ENCODE measurements around the gene PTPRD. TPM values are rescaled to one million over a fixed set of nuclear protein-coding genes. Genes with fewer than 3 reads are reported as not detected.

PTPRD gene
- polyA plus RNA-seq, 1 experiment: 0.39 TPM

DNA sequence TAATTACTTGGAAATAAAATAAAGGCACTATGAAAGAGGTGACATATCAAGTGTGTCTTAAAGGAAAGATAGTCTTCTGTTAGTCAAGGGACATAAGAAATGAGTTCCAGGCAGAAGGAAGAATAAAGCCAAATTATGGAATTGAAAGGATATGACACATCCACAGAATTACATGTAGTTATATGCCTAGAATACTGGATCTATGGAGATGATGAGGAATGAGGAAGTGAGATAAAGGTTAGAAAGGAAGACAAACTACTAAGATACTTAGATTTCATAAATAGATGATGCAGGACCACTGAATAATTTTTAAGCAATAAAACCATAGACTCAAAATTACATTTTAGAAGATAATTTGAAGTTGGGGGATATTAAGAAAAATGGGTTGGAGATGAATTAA is 609.8 kb downstream of the PTPRD start:
- no peak overlapping the region for H3K4me3 ChIP-seq (ENCODE audit: low read depth, low read length)
- CTCF ChIA-PET: no interaction called here
- DNase-seq (ENCODE audit: low read depth): no peak
- POLR2A ChIA-PET: no interaction called here
- H3K27me3 ChIP-seq (ENCODE audit: control insufficient read depth, insufficient read depth, low read length): no peaks in the 10 kb centered on the region
- no peak for TF ChIP-seq CTCF (IDR thresholded peaks at IDR 0.05; ENCODE audit: insufficient read depth, low read depth, low read length)
- H3K36me3 ChIP-seq (ENCODE audit: control insufficient read depth, insufficient read depth, low read length): no peaks in the 10 kb centered on the region

- no peaks in the 10 kb centered on the region for H3K27me3 ChIP-seq (ENCODE audit: control insufficient read depth, insufficient read depth, low read length)
- H3K36me3 ChIP-seq (ENCODE audit: control insufficient read depth, insufficient read depth, low read length): no peaks in the 10 kb centered on the region
- POLR2A ChIA-PET: no interaction called here
- H3K4me3 ChIP-seq (ENCODE audit: low read depth, low read length): no peak overlapping the region
- DNase-seq (ENCODE audit: low read depth): no peak
- no peak for TF ChIP-seq CTCF (IDR thresholded peaks at IDR 0.05; ENCODE audit: insufficient read depth, low read depth, low read length)
- CTCF ChIA-PET: no interaction called here
Observed at GRCh38 chr9:10000669-10001068, 612.1 kb downstream of the PTPRD start.

DNA sequence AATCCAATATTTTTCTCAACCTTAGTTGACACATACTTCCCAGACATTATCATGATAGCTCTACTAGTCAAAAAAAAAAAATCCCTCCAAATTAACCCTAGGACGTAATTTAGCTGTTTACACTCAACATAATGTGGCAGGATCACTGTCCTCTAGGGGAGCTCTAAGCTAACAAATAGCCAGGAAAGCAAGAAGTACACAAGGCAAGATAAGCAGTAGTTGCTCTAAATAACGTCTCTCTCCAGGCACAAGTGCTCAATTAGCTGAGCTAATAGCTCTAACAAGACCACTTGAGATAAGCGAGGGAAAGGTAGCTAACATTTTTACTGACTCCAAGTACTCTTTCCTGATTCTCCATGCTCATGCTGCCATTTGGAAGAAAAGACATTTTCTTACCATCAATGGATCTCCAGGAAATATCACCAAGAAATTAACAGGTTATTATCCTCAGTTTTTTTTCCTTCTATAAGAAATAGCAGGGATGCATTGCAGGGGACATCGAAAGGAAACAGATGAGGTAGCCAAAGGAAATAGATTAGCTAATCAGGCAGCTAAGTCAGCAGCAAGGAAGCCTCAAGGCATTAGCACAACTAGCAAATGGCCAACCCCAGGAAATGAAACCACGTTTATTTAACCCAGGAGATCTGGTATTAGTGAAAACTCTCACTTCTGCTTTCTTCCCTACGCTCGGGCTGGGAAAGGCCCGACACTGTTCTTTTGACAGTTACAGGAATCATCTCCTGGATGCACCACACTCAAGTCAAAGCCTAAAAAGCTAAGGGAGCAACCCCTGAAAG is 614.1 kb downstream of the PTPRD start:
- ChIA-PET POLR2A (no interaction called here), CTCF (no interaction called here)
- no peak for DNase-seq (ENCODE audit: low read depth)
- H3K27me3 ChIP-seq (ENCODE audit: control insufficient read depth, insufficient read depth, low read length): no peaks in the 10 kb centered on the region
- no peaks in the 10 kb centered on the region for H3K36me3 ChIP-seq (ENCODE audit: control insufficient read depth, insufficient read depth, low read length)
- TF ChIP-seq CTCF (IDR thresholded peaks at IDR 0.05; ENCODE audit: insufficient read depth, low read depth, low read length): no peak
- no peak overlapping the region for H3K4me3 ChIP-seq (ENCODE audit: low read depth, low read length)

DNA sequence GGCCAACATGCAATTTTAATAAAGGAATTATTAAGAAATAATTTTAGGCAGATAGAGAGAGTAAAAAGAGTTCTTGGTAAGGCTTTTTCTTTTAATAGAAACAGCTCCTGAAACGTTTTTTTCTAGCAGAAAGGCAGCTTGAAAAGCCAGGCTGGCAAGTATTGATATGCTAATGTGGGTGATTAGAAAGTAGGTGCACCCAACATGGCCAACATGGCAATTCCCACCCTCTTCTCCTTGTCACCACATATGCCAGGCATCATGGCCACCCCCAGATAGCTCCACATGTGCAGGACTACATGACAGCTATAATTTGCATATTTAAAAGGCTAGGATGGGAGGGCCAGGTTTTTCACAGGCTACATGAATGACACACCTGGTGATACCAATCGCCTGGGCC is 615.2 kb downstream of the PTPRD start:
- no peak for DNase-seq (ENCODE audit: low read depth)
- no peak for TF ChIP-seq CTCF (IDR thresholded peaks at IDR 0.05; ENCODE audit: insufficient read depth, low read depth, low read length)
- ChIA-PET CTCF (no interaction called here), POLR2A (no interaction called here)
- Histone ChIP-seq H3K4me3 (ENCODE audit: low read depth, low read length) (no peak overlapping the region), H3K36me3 (ENCODE audit: control insufficient read depth, insufficient read depth, low read length) (no peaks in the 10 kb centered on the region), H3K27me3 (ENCODE audit: control insufficient read depth, insufficient read depth, low read length) (no peaks in the 10 kb centered on the region)

DNA sequence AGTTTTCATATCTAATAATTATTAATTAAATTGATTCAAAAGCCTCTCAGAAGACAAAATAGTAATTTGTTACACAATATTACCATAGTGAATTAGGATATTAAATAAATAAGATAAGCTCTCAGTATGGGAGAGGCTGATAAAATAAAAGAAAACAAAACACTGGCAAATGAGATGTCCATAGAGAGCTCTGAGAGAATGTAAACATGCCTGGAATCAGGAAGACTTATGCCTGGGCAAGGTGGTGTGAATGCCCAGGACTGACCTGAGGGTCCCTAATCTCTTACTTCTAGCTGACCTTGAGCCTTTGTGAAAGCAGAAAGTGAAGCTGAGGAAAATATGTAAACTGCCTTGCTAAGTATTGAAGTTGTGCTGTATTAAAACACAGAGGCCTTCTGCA is 616.5 kb downstream of the PTPRD start:
- Histone ChIP-seq H3K4me3 (ENCODE audit: low read depth, low read length) (no peak overlapping the region), H3K27me3 (ENCODE audit: control insufficient read depth, insufficient read depth, low read length) (no peaks in the 10 kb centered on the region), H3K36me3 (ENCODE audit: control insufficient read depth, insufficient read depth, low read length) (no peaks in the 10 kb centered on the region)
- POLR2A ChIA-PET: no interaction called here
- DNase-seq (ENCODE audit: low read depth): no peak
- CTCF ChIA-PET: no interaction called here
- no peak for TF ChIP-seq CTCF (IDR thresholded peaks at IDR 0.05; ENCODE audit: insufficient read depth, low read depth, low read length)
